Upper lobe of left lung (tissue), 6 donors: ENCODE data around the gene CDH12. TPM values are rescaled to one million over a fixed set of nuclear protein-coding genes. Genes with fewer than 3 reads are reported as not detected.

Source experiments
- ATAC-seq, 2 donors: fragments of 200-7000 bp; cut with Tn5 transposase; one replicate each; pipeline ENCODE4 v1.9.1; 2022; ENCODE audit warnings: mild to moderate bottlenecking in 2 of 2, moderate library complexity in 2 of 2; ENCODE audit not compliant: low FRiP score in 2 of 2
- DNase-seq, 2 donors: peaks; one replicate each; pipeline ENCODE4 v3.0.0-alpha.2; 2019 to 2020
- H3K27ac ChIP-seq, 4 donors: fragments of 200-600 bp; sonication (generic); one replicate each; pipeline ENCODE4 v1.5.1; 2016 to 2019
- H3K27me3 ChIP-seq, 4 donors: fragments of 200-600 bp; sonication (generic); one replicate each; pipeline ENCODE4 v1.5.1; 2017 to 2019
- H3K36me3 ChIP-seq, 4 donors: fragments of 200-600 bp; sonication (generic); one replicate each; pipeline ENCODE4 v1.5.1; 2016 to 2019
- H3K4me1 ChIP-seq, 4 donors: fragments of 200-600 bp; sonication (generic); one replicate each; pipeline ENCODE4 v1.5.1; 2018 to 2019
- H3K4me3 ChIP-seq, 4 donors: fragments of 200-600 bp; sonication (generic); one replicate each; pipeline ENCODE4 v1.5.1; 2017 to 2019; ENCODE audit warnings: mild to moderate bottlenecking in 2 of 4, moderate library complexity in 1 of 4
- H3K9me3 ChIP-seq, 4 donors: fragments of 200-600 bp; sonication (generic); one replicate each; pipeline ENCODE4 v1.5.1; 2018 to 2019
- CTCF ChIP-seq, 6 experiments: fragments of 450-650 bp in 4 of 6; fragments of 200-600 bp in 2 of 6; sonication (generic) in 2 of 6; IDR thresholded peaks; one replicate each; pipeline ENCODE4 v1.5.1; 2016 to 2019; ENCODE audit warnings: antibody characterized with exemption in 6 of 6
- EP300 ChIP-seq, 4 donors: sonication (generic); formaldehyde crosslinking; IDR thresholded peaks; one replicate each; pipeline ENCODE4 v1.5.1; 2017; ENCODE audit warnings: antibody characterized with exemption in 4 of 4, control low read depth in 2 of 4
- POLR2A ChIP-seq, 4 donors: fragments of 450-650 bp; IDR thresholded peaks; one replicate each; pipeline ENCODE4 v1.5.1; 2016 to 2017; ENCODE audit warnings: antibody characterized with exemption in 4 of 4, mild to moderate bottlenecking in 2 of 4
- POLR2AphosphoS5 ChIP-seq, 2 donors: sonication (generic); formaldehyde crosslinking; IDR thresholded peaks; one replicate each; pipeline ENCODE4 v1.5.1; 2017; ENCODE audit warnings: antibody characterized with exemption in 2 of 2
- WGBS, 2 donors: methylation state at CpG; one replicate each; pipeline ENCODE4 v1.1.5; 2017 to 2018; 5-methylcytosine and 5-hydroxymethylcytosine counted together
- total RNA-seq, 6 donors: library from RNA; depleted of rRNA in 4 of 6; stranded (reverse); fragments of >200 nt in 4 of 6; gene quantifications; one replicate each; pipeline versions ENCODE4 v1.1.0 to v1.2.1, GENCODE V29; 2016 to 2021
- donor health status: DM: no; HTN: no; CAD: no; lungs with moderate emphysema.
- donor health status: DM: no; HTN: yes; CAD: no; lungs with severe emphysema.

Gene CDH12
- under 1 TPM in 2 of 6 donors, not detected in 4; 0.10 to 0.49 TPM for total RNA-seq

- peak in 1 of 2 donors; percentile 47 for ATAC-seq
- Histone ChIP-seq H3K9me3 (no peaks in the 10 kb centered on the region), H3K27ac (no peak within 1 kb of the TSS), H3K27me3 (no peaks in the 10 kb centered on the region), H3K36me3 (no peaks in the 10 kb centered on the region), H3K4me3 (peak within 1 kb of the TSS in 2 of 4 donors; percentile 25 to 33), H3K4me1 (peaks cover 0 to 9% (median 0%) of the 10 kb centered on the region in 4 donors)
- WGBS, 2 donors = 2 to 3% methylated on average over 31 of the region's 31 CpGs
- no peak for TF ChIP-seq POLR2A (IDR thresholded peaks at IDR 0.05)
- TF ChIP-seq EP300 (IDR thresholded peaks at IDR 0.05) = no peak
- TF ChIP-seq POLR2AphosphoS5 (IDR thresholded peaks at IDR 0.05) = no peak
- no peak for TF ChIP-seq CTCF (IDR thresholded peaks at IDR 0.05)
- DNase-seq = peak in 1 of 2 donors; percentile 65
Measured at GRCh38 chr5:22852807-22853660, at the start of gene CDH12. Gene CDH12, minus strand, starts transcription at chr5:22853344.

GRCh38 chr5:22901885-22902284 is 48.7 kb upstream of the CDH12 start:
- no peak overlapping the region for H3K4me3 ChIP-seq
- no peak for TF ChIP-seq POLR2A (IDR thresholded peaks at IDR 0.05)
- TF ChIP-seq POLR2AphosphoS5 (IDR thresholded peaks at IDR 0.05) = no peak
- no peak for TF ChIP-seq CTCF (IDR thresholded peaks at IDR 0.05)
- TF ChIP-seq EP300 (IDR thresholded peaks at IDR 0.05) = no peak
- H3K4me1 ChIP-seq = no peaks in the 10 kb centered on the region
- H3K36me3 ChIP-seq = no peaks in the 10 kb centered on the region
- H3K9me3 ChIP-seq = peaks cover 0 to 7% (median 0%) of the 10 kb centered on the region in 4 donors
- peak in 1 of 2 donors; percentile 40 for DNase-seq
- no peak overlapping the region for H3K27ac ChIP-seq
- ATAC-seq = no peak
- no peaks in the 10 kb centered on the region for H3K27me3 ChIP-seq
- 67 to 71% methylated on average over 1 to 2 of the region's 5 CpGs for WGBS, 2 donors

GRCh38 chr5:22900801-22901310 is 47.7 kb upstream of the CDH12 start:
- no peaks in the 10 kb centered on the region for H3K27me3 ChIP-seq
- no peak overlapping the region for H3K27ac ChIP-seq
- no peaks in the 10 kb centered on the region for H3K36me3 ChIP-seq
- peak in 1 of 2 donors; percentile 17 for DNase-seq
- 92 to 96% methylated on average over 7 to 17 of the region's 17 CpGs for WGBS, 2 donors
- peaks cover 0 to 7% (median 0%) of the 10 kb centered on the region in 4 donors for H3K9me3 ChIP-seq
- no peak for TF ChIP-seq POLR2A (IDR thresholded peaks at IDR 0.05)
- no peak for TF ChIP-seq CTCF (IDR thresholded peaks at IDR 0.05)
- no peak for TF ChIP-seq EP300 (IDR thresholded peaks at IDR 0.05)
- TF ChIP-seq POLR2AphosphoS5 (IDR thresholded peaks at IDR 0.05) = no peak
- ATAC-seq = no peak
- H3K4me1 ChIP-seq = no peaks in the 10 kb centered on the region
- H3K4me3 ChIP-seq = no peak overlapping the region

GRCh38 chr5:22899341-22899740 is 46.2 kb upstream of the CDH12 start:
- H3K9me3 ChIP-seq = peaks cover 0 to 7% (median 0%) of the 10 kb centered on the region in 4 donors
- no peaks in the 10 kb centered on the region for H3K4me1 ChIP-seq
- DNase-seq (no peak), ATAC-seq (no peak)
- no peaks in the 10 kb centered on the region for H3K27me3 ChIP-seq
- H3K36me3 ChIP-seq = no peaks in the 10 kb centered on the region
- 79 to 82% methylated on average over 8 of the region's 8 CpGs for WGBS, 2 donors
- TF ChIP-seq POLR2AphosphoS5 (IDR thresholded peaks at IDR 0.05) = no peak
- TF ChIP-seq CTCF (IDR thresholded peaks at IDR 0.05) = no peak
- TF ChIP-seq EP300 (IDR thresholded peaks at IDR 0.05) = no peak
- no peak for TF ChIP-seq POLR2A (IDR thresholded peaks at IDR 0.05)
- H3K27ac ChIP-seq = no peak overlapping the region
- H3K4me3 ChIP-seq = no peak overlapping the region
